ENCODE results near the gene SOX9. TPM values are rescaled to one million over a fixed set of nuclear protein-coding genes. Genes with fewer than 3 reads are reported as not detected.

SOX9 gene
- total RNA-seq, 1 experiment from 2014 or later = 1.3 TPM

GRCh38 chr17:72124438-72124775 is 3.6 kb downstream of the SOX9 start:
- H3T11ph ChIP-seq (ENCODE audit: low read length) = no peak overlapping the region
- DNase-seq = no peak
- H3K27ac ChIP-seq (ENCODE audit: insufficient read length, low read depth, low read length) = no peak overlapping the region
- H3K27me3 ChIP-seq (ENCODE audit: insufficient read depth, low read length) = peaks cover 11% of the 10 kb centered on the region; the same call in 1 of the 2 replicates
- H2BK5ac ChIP-seq (ENCODE audit: insufficient read length, low read length) = no peak overlapping the region
- H3K9me3 Mint-ChIP-seq = no peaks in the 10 kb centered on the region
- H3K4me1 ChIP-seq (ENCODE audit: insufficient read depth, low read length) = peaks cover 3% of the 10 kb centered on the region
- H2BK15ac ChIP-seq (ENCODE audit: low read depth, low read length) = no peak overlapping the region
- H2AFZ ChIP-seq (ENCODE audit: low read length) = no peak overlapping the region
- no peaks in the 10 kb centered on the region for H4K20me1 ChIP-seq (ENCODE audit: control insufficient read depth, insufficient read depth, insufficient read length)
- no peaks in the 10 kb centered on the region for H3K9me3 ChIP-seq (ENCODE audit: control insufficient read depth, low read depth, low read length)
- peaks cover 7 to 15% (median 15%) of the 10 kb centered on the region in 3 experiments for H3K36me3 Mint-ChIP-seq (ENCODE audit: insufficient read depth in 1 of 3, low read depth in 3 of 3)
- TF ChIP-seq CTCF (conservative IDR thresholded peaks at IDR 0.05) = no peak
- peaks cover 30 to 43% of the 10 kb centered on the region in 2 experiments for H3K4me1 Mint-ChIP-seq
- no peak overlapping the region for H2BK20ac ChIP-seq (ENCODE audit: low read depth, low read length, poor library complexity, severe bottlenecking)
- no peak overlapping the region for H2BK120ac ChIP-seq (ENCODE audit: low read depth, low read length, poor library complexity, severe bottlenecking)
- H4K5ac ChIP-seq (ENCODE audit: insufficient read length, low read depth, low read length) = no peak overlapping the region
- peaks cover 47% of the 10 kb centered on the region for H3K27me3 Mint-ChIP-seq (ENCODE audit: low read depth)
- H2AK5ac ChIP-seq (ENCODE audit: insufficient read length, low read length) = no peak overlapping the region
- H3K4me2 ChIP-seq (ENCODE audit: insufficient read depth, insufficient read length, low read length) = no peak overlapping the region
- no CpG with 5 or more reads among the region's 7 CpGs for WGBS (ENCODE audit: extremely low coverage, insufficient read length, low lambda C conversion rate)
- H4K8ac ChIP-seq (replicated peaks; ENCODE audit: insufficient read length, low read depth, low read length) = no peak overlapping the region
- H3K4ac ChIP-seq (ENCODE audit: low read depth, low read length) = no peak overlapping the region
- no peaks in the 10 kb centered on the region for H3K79me2 ChIP-seq (ENCODE audit: insufficient read depth, low read length)
- H3K18ac ChIP-seq (ENCODE audit: insufficient read length, low read depth, low read length) = no peak overlapping the region
- no peak overlapping the region for H3K14ac ChIP-seq (ENCODE audit: insufficient read depth, low read length)
- H3K23me2 ChIP-seq (ENCODE audit: insufficient read length, low read depth, low read length, poor library complexity, severe bottlenecking) = peaks cover 34% of the 10 kb centered on the region
- no peaks in the 10 kb centered on the region for H3K79me1 ChIP-seq (ENCODE audit: insufficient read depth, low read depth, low read length, poor library complexity, severe bottlenecking)
- H3K56ac ChIP-seq (ENCODE audit: insufficient read length, low read depth, low read length) = no peak overlapping the region
- H2BK12ac ChIP-seq (ENCODE audit: insufficient read length, low read depth, low read length) = no peak overlapping the region
- no peak overlapping the region for H3K23ac ChIP-seq (ENCODE audit: insufficient read length, low read depth, low read length)
- no peak overlapping the region for H4K91ac ChIP-seq (ENCODE audit: insufficient read length, low read depth, low read length)
- H3K27ac Mint-ChIP-seq = no peak overlapping the region
- H3K9ac ChIP-seq (ENCODE audit: extremely low read depth, insufficient read length, low read length) = no peak overlapping the region
- peak overlapping the region in 1 of 2 experiments; percentile 70; a peak in 3 of 5 replicates for H3K4me3 Mint-ChIP-seq
